Measurements from ENCODE around the gene PLEKHN1.
A peak's percentile ranks its signal among the peaks of the same experiment; 100 is the strongest.
"Not testable (repeated sequence)": the region's sequence is repeated elsewhere in the genome, so short reads cannot be mapped to it uniquely, and the experiment has no call there.

PLEKHN1 gene

GRCh38 chr1:982765-983436 lies 16.6 kb downstream of the PLEKHN1 start:
- in situ Hi-C loops (cut with HindIII; ENCODE audit: low sequenced_read_pairs), result no loop called here
- no peak overlapping the region for H3K4me3 ChIP-seq (ENCODE audit: low read depth, low read length)
- TF ChIP-seq CTCF (IDR thresholded peaks at IDR 0.05; ENCODE audit: low read depth, low read length, missing control alignments), result no peak
- DNase-seq (ENCODE audit: low read depth), result no peak

DNA sequence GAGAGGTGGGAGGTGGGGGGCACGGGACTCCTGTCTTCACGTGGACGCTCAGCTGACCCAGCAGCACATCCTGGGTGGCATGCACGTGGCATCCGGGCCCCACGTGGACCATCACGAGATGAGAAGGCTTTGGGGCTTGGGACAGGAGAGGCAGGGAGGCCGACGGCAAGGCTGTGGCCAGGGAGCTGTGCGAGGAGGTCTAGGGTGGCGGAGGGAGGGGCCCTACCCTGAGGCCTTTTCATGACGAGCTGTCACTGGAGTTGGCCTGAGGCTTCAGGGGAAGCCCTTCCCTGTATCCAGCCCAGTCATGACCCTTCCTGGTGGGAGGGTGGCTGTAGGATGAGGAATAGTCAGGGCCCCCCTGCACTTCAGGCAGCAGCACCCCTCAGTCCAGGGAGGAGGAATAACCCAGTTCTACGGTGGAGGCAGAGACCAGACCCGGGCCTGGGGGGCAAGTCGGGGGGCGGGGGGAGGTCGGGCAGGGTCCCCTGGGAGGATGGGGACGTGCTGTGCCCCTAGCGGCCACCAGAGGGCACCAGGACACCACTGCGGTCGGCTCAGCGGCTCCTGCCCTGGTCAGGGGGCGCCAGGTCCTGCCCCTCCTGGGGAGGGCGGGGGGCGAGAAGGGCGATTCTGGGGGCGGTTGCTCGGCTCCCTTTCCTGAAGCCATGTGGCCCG lies 17.7 kb downstream of the PLEKHN1 start:
- DNase-seq (ENCODE audit: low read depth), result no peak
- in situ Hi-C loops (cut with HindIII; ENCODE audit: low sequenced_read_pairs), result no loop called here
- TF ChIP-seq CTCF (IDR thresholded peaks at IDR 0.05; ENCODE audit: low read depth, low read length, missing control alignments), result peak; percentile 68
- no peak overlapping the region for H3K4me3 ChIP-seq (ENCODE audit: low read depth, low read length)

GRCh38 chr1:984476-984814 lies 18.2 kb downstream of the PLEKHN1 start:
- no peak for DNase-seq (ENCODE audit: low read depth)
- in situ Hi-C loops (cut with HindIII; ENCODE audit: low sequenced_read_pairs), result no loop called here
- H3K4me3 ChIP-seq (ENCODE audit: low read depth, low read length), result no peak overlapping the region
- TF ChIP-seq CTCF (IDR thresholded peaks at IDR 0.05; ENCODE audit: low read depth, low read length, missing control alignments), result no peak

GRCh38 chr1:985126-985525 lies 18.8 kb downstream of the PLEKHN1 start:
- no peak for TF ChIP-seq CTCF (IDR thresholded peaks at IDR 0.05; ENCODE audit: low read depth, low read length, missing control alignments)
- in situ Hi-C loops (cut with HindIII; ENCODE audit: low sequenced_read_pairs), result no loop called here
- H3K4me3 ChIP-seq (ENCODE audit: low read depth, low read length), result no peak overlapping the region
- no peak for DNase-seq (ENCODE audit: low read depth)

GRCh38 chr1:988061-988460 lies 21.8 kb downstream of the PLEKHN1 start:
- DNase-seq (ENCODE audit: low read depth); H3K4me3 ChIP-seq (ENCODE audit: low read depth, low read length); in situ Hi-C loops (cut with HindIII; ENCODE audit: low sequenced_read_pairs): not testable (repeated sequence)

GRCh38 chr1:991275-991674 lies 25.0 kb downstream of the PLEKHN1 start:
- DNase-seq (ENCODE audit: low read depth); H3K4me3 ChIP-seq (ENCODE audit: low read depth, low read length); in situ Hi-C loops (cut with HindIII; ENCODE audit: low sequenced_read_pairs): not testable (repeated sequence)

- no peak for TF ChIP-seq CTCF (IDR thresholded peaks at IDR 0.05; ENCODE audit: low read depth, low read length, missing control alignments)
- no peak overlapping the region for H3K4me3 ChIP-seq (ENCODE audit: low read depth, low read length)
- in situ Hi-C loops (cut with HindIII; ENCODE audit: low sequenced_read_pairs), result no loop called here
- no peak for DNase-seq (ENCODE audit: low read depth)
These were observed 25.6 kb downstream of the PLEKHN1 start for GRCh38 chr1:991895-992294.
